GM18951 (cell line): ENCODE measurements around the gene SPOCK1.

Source experiments
- POLR2A ChIP-seq: IDR thresholded peaks from 4 replicates; pipeline ENCODE4 v1.6.1; 2011; ENCODE audit warnings: mild to moderate bottlenecking; ENCODE audit not compliant: insufficient read length, insufficient read depth; ENCODE audit errors: extremely low read depth
- in situ Hi-C: fragments of 300-500 bp; cut with MboI; formaldehyde crosslinking; loops from one replicate; pipeline ENCODE4 v1.12.0; 2022; ENCODE audit warnings: low sequenced_read_pairs, mixed read lengths, inconsistent platforms; ENCODE audit not compliant: unreplicated experiment

SPOCK1 gene

GRCh38 chr5:137320056-137321045 lies 178.8 kb downstream of the SPOCK1 start:
- in situ Hi-C loops, result no loop called here
- TF ChIP-seq POLR2A, result no peak

GRCh38 chr5:137318027-137318426 lies 181.1 kb downstream of the SPOCK1 start:
- in situ Hi-C loops, result no loop called here
- TF ChIP-seq POLR2A, result no peak

DNA sequence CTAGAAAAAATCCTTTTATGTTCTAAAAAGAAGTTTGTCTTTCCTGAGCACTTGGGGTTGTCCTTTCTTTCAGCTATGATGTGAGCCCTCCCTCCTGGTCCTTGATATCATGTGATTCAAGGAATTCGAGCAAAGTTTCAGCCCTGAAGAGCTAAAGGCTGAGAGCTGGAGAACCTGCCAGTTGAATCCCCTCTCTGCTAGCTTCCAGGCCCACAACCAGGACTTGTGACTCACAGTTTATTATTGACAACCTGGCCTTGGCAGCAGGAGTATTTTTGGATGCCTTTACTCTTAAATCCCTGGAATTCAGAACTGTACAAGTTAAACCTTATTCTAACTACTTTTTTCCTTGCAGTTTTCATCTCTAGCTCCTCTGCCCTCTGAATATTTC lies 182.8 kb downstream of the SPOCK1 start:
- TF ChIP-seq POLR2A, result no peak
- in situ Hi-C loops, result no loop called here

DNA sequence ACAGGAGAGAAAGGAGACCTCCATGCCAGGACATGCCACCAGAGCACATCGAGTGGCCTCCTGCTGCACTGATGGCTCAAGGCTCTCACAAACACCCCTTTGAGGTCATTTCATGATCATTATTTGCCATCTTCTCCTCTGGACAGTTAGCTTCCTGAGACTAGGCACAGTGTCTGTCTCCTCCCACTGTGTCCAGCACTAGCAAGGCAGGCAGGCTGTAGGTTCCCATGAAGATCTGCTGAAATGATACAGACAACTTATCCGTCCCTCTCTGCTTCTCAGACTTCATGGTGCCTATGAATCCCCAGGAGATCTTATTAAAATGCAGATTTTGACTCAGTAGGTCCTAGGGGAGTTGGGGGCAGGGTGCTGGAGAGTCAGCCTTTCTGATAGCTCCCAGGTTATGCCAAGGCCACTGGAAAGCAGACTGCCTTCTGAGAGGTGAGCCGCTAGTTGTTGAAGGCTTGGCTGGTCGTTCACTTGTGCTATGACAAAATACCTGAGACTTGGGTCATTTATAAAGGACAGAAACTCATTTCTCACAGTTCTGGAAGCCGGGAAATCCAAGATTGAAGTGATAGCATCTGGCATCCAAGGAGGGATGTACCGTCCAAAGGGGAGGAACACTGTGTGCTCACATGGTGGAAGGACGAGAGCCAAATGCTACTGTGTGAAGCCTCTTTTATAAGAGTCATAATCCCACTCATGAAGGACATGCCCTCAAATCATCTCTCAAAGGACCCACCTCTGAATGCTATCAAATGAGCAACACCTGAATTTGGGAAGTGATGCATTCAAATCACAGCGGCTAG lies 183.4 kb downstream of the SPOCK1 start:
- no peak for TF ChIP-seq POLR2A
- in situ Hi-C loops, result no loop called here

DNA sequence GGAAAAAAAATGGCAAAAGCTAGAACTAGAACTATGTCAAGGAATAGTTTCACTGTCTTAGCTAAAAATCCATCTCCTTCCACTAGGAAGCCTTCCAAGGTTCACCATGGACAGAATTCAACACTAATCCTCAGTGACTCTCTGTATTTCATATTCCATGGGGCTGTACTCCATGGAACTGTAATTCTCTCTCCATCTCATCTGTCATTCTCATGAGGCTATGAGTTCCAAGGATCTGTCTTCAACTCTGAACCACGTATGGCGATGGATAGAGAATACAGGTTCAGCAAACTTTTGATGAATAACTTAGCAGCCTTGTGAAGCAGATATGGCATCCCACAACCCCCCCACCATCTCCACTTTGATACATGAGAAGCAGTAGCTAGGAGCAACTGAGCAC lies 184.0 kb downstream of the SPOCK1 start:
- no peak for TF ChIP-seq POLR2A
- in situ Hi-C loops, result no loop called here

DNA sequence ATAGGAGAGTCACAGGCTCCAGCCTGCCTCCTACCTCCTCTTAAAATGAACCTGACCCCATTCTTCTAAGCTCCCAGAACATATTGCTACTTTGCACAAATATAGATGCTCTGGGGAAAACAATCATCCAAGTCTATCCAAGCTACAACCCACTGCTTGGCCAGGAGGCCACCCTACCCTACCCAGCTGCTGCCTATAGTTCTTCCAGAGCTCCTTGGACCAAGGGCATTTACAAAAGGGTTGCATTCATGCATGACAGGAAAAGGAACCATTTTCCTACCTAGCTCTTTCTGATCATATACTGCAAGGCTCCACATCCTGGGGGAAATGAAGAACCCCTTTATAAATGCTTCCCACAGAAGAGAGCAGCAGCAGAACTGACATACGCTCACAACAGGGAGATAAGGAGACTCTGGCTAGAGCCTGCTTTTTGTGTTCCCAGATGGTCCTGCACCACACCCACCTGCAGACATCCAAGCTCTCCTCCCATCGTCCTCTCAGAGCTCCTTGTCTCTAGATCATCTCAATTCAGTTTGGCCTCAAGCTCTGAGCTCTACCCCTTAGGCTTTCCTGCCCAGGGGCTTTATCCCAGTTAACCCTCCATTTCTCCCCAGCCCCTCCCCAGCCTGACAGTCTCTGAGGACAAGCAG lies 185.5 kb downstream of the SPOCK1 start:
- in situ Hi-C loops, result no loop called here
- no peak for TF ChIP-seq POLR2A

DNA sequence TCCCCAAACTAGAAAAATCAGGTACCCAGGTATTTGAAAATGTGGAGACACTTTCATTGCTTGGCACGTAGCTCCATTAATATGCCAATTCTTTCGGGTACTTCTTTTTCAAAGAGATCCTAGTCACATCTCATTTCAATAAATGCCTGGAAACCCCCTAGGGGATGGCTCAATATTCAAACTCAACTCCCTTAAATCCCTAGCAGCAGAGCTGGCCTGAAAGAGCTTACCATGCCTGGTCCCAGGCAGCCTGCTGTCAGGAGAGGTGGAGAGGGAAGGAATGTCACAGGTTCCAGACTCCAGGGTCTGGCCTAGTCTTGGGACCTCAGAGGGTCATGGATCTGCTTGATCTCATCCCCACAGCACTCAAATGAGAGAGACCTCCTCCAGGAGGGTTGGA lies 187.1 kb downstream of the SPOCK1 start:
- in situ Hi-C loops, result no loop called here
- no peak for TF ChIP-seq POLR2A

DNA sequence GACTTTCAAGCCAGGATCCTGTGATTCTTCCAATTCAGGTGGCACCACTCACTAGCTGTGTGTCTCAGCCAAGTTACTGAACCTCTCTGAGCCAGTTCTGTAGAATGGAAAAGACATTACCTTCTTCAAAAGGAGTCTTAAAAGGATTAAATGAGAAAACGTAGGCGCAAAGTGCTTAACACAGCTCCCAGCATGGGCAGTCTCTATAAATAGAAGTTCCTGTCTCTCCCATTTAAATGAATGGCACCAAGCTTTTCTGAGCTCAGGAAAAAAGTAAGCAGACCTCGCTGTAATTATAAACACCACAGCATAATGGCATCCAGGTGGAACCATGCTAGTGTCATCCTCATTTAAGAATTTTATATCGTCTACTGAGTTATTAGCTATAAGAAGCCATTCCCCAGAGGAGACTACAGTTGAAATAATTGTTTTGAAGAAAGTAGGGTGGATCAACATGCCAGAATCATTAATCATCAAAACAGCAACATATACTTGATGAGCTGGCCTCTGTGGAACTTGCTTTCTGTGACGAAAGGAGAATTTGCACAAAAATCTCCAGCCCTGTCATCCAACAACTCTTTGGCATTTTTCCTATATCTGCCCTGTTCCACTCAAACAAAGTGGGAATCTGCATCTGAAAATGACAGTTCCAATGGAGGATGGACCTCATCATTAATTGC lies 188.9 kb downstream of the SPOCK1 start:
- TF ChIP-seq POLR2A, result no peak
- in situ Hi-C loops, result no loop called here

- in situ Hi-C loops, result no loop called here
- TF ChIP-seq POLR2A, result no peak
Measured at GRCh38 chr5:137309290-137309689, 189.8 kb downstream of the SPOCK1 start.

DNA sequence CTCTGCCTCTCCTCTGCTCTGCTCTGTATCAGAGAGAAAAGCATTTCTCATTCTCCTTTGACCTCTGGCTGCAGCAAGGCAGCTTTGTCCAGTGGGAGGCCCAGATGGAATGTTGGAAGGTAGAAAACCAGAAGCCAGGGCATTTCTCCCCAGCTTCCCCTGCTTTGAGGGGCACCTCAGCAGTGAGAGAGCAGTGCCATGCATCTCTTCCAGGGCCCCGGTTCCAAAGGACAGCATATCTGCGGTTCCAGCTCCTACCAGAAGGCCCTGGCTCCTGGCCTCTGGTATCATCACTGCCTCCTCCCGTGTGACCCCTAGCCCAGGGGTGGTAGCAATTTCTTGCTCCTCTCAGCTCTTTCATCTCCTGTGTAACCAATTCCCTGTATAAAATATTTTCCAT lies 190.8 kb downstream of the SPOCK1 start:
- TF ChIP-seq POLR2A, result no peak

GRCh38 chr5:137306903-137307302 lies 192.2 kb downstream of the SPOCK1 start:
- TF ChIP-seq POLR2A, result no peak
- in situ Hi-C loops, result no loop called here

More for the DNA sequence above, 190.8 kb downstream of the SPOCK1 start:
- in situ Hi-C loops, result no loop called here

DNA sequence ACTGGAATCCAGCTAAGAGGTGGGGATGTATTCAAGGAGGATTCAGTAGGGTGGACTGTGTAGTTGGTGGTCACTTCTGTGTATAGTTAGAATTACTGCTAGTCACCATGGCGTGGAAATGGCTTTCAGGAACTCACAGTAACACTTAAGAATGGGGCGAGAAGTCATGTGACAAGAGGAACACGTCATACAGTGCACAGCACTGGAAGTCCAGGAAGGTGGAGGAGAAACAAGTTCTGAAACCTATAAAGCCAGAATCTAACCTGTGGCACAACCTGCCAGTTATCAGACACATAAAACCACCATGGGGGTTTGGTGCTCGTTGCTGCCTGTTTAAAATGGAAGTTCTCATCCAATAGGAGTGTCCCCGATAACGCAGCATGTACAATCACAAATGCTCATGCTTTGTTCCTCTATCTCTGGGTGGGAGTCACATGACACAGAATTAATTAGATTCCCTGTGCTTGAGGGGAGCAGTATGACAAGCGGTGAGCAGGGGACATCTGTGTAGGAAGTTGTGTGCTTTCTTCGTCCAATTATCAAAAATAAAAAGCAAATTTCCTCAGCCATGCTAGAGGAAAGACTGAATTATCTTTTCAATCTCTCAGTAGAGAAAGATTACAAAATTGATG lies 193.0 kb downstream of the SPOCK1 start:
- no peak for TF ChIP-seq POLR2A
- in situ Hi-C loops, result no loop called here
